ENCODE data around the gene CTU1.
"Not testable (repeated sequence)": the region's sequence is repeated elsewhere in the genome, so short reads cannot be mapped to it uniquely, and the experiment has no call there.

Gene CTU1

DNA sequence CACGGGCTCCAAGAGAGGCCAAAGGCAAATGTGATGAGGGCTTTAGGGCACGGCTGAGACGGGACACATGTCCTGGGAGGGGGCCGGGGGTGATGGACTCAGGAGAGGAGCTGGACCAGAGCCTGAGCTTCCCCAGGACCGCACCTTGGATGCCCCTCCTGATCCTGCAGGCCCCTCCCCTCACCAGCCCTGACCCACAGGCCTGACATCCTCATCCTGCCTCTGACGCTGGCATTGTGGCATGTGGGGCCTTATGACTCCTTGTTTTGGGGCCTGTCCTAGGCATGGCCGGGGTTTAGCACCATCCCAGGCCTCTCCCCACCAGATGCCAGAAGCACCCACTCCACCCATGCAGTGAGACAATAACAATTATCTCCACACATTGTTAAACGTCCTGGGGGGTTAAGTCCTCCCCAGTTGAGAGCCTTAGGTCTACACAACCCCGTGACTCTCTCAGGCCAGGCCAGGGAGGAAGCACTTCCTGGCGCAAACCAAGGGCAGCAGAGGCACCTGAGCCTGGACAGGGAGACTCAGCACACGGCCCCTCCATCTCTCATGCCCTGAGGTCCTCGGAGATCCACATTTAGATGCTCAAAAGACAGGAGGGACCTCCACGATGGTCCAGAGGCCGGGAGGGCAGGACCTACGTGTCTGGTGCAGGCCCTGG is 34.7 kb upstream of the CTU1 start:
- peak overlapping the region in 1 of 5 donors; percentile 13 for H3K4me3 ChIP-seq (ENCODE audit: low read depth in 1 of 5, low read length in 5 of 5)

DNA sequence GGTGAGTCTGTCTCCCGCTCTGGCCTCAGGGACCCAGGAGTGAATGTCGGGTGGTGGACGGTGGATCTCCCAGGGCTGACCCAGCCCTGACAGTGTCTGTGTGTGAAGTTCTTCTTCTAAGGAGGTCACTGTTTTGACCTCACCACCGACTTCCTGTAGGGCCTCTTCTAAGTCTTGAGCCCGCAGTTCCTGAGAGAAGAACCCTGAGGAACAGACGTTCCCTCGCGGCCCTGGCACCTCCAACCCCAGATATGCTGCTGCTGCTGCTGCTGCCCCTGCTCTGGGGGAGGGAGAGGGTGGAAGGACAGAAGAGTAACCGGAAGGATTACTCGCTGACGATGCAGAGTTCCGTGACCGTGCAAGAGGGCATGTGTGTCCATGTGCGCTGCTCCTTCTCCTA is 33.9 kb upstream of the CTU1 start, which contains the start of gene SIGLEC7:
TSS of gene SIGLEC7 (plus strand) at position 183 of the 400 bp plus-strand sequence. CDS start at position 252, 69 bp downstream.
- no peak within 1 kb of the TSS for H3K9ac ChIP-seq (ENCODE audit: low read length in 5 of 5)
- no peak within 1 kb of the TSS for H3K4me3 ChIP-seq (ENCODE audit: low read depth in 1 of 5, low read length in 5 of 5)
- H3K27ac ChIP-seq (ENCODE audit: low read depth, low read length) = no peak within 1 kb of the TSS
- H3K27me3 ChIP-seq (ENCODE audit: control insufficient read depth in 5 of 5, insufficient read depth in 4 of 5, low read length in 5 of 5) = peaks cover 0 to 21% (median 13%) of the 10 kb centered on the region in 5 donors
- no peaks in the 10 kb centered on the region for H3K9me3 ChIP-seq (ENCODE audit: control insufficient read depth in 5 of 5, low read length in 5 of 5)
- H3K4me1 ChIP-seq (ENCODE audit: control insufficient read depth in 5 of 5, insufficient read depth in 5 of 5, low read length in 5 of 5) = peaks cover 0 to 59% (median 26%) of the 10 kb centered on the region in 5 donors
- H3K36me3 ChIP-seq (ENCODE audit: control insufficient read depth in 5 of 5, insufficient read depth in 5 of 5, low read length in 5 of 5) = no peaks in the 10 kb centered on the region

More for the DNA sequence above, 34.7 kb upstream of the CTU1 start:
- not testable (repeated sequence) for H3K36me3 ChIP-seq (ENCODE audit: control insufficient read depth in 5 of 5, insufficient read depth in 5 of 5, low read length in 5 of 5); H3K9ac ChIP-seq (ENCODE audit: low read length in 5 of 5); H3K9me3 ChIP-seq (ENCODE audit: control insufficient read depth in 5 of 5, low read length in 5 of 5); H3K27ac ChIP-seq (ENCODE audit: low read depth, low read length)
- Histone ChIP-seq H3K4me1 (ENCODE audit: control insufficient read depth in 5 of 5, insufficient read depth in 5 of 5, low read length in 5 of 5) (peaks cover 2 to 59% (median 26%) of the 10 kb centered on the region in 5 donors), H3K27me3 (ENCODE audit: control insufficient read depth in 5 of 5, insufficient read depth in 4 of 5, low read length in 5 of 5) (peaks cover 0 to 21% (median 13%) of the 10 kb centered on the region in 5 donors)

DNA sequence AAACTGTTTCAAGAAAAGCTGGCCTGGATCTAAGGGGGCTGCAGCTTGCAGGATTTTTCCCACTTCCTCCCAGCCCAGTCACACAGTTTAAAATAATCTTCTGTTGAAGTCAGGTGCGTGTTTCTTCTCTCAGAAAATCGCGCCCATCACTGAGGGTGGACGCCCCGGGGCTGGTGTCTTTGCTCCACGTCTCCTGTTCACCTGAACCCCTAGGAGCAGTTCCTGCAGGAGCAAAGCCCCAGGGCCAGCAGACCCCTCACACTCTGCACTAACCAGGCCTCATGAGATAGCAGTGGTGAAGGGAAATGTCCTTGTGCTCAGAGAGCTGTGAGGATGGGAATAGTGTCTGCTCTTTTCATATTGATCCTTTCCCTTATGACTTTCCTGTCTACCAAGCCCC is 33.0 kb upstream of the CTU1 start:
- no peaks in the 10 kb centered on the region for H3K9me3 ChIP-seq (ENCODE audit: control insufficient read depth in 5 of 5, low read length in 5 of 5)
- H3K4me3 ChIP-seq (ENCODE audit: low read depth in 1 of 5, low read length in 5 of 5) = no peak overlapping the region
- H3K4me1 ChIP-seq (ENCODE audit: control insufficient read depth in 5 of 5, insufficient read depth in 5 of 5, low read length in 5 of 5) = peaks cover 0 to 62% (median 26%) of the 10 kb centered on the region in 5 donors
- H3K27me3 ChIP-seq (ENCODE audit: control insufficient read depth in 5 of 5, insufficient read depth in 4 of 5, low read length in 5 of 5) = peaks cover 0 to 21% (median 13%) of the 10 kb centered on the region in 5 donors
- no peak overlapping the region for H3K27ac ChIP-seq (ENCODE audit: low read depth, low read length)
- no peaks in the 10 kb centered on the region for H3K36me3 ChIP-seq (ENCODE audit: control insufficient read depth in 5 of 5, insufficient read depth in 5 of 5, low read length in 5 of 5)
- H3K9ac ChIP-seq (ENCODE audit: low read length in 5 of 5) = no peak overlapping the region

- Histone ChIP-seq H3K9me3 (ENCODE audit: control insufficient read depth in 5 of 5, low read length in 5 of 5) (no peaks in the 10 kb centered on the region), H3K27ac (ENCODE audit: low read depth, low read length) (no peak overlapping the region), H3K27me3 (ENCODE audit: control insufficient read depth in 5 of 5, insufficient read depth in 4 of 5, low read length in 5 of 5) (peaks cover 0 to 21% (median 13%) of the 10 kb centered on the region in 5 donors), H3K36me3 (ENCODE audit: control insufficient read depth in 5 of 5, insufficient read depth in 5 of 5, low read length in 5 of 5) (no peaks in the 10 kb centered on the region), H3K4me3 (ENCODE audit: low read depth in 1 of 5, low read length in 5 of 5) (no peak overlapping the region), H3K4me1 (ENCODE audit: control insufficient read depth in 5 of 5, insufficient read depth in 5 of 5, low read length in 5 of 5) (peaks cover 0 to 64% (median 26%) of the 10 kb centered on the region in 5 donors), H3K9ac (ENCODE audit: low read length in 5 of 5) (no peak overlapping the region)
These were observed 32.2 kb upstream of the CTU1 start for GRCh38 chr19:51140441-51140840.

- Histone ChIP-seq H3K9me3 (ENCODE audit: control insufficient read depth in 5 of 5, low read length in 5 of 5) (no peaks in the 10 kb centered on the region), H3K27me3 (ENCODE audit: control insufficient read depth in 5 of 5, insufficient read depth in 4 of 5, low read length in 5 of 5) (peaks cover 0 to 21% (median 13%) of the 10 kb centered on the region in 5 donors), H3K27ac (ENCODE audit: low read depth, low read length) (peak overlapping the region; percentile 23), H3K36me3 (ENCODE audit: control insufficient read depth in 5 of 5, insufficient read depth in 5 of 5, low read length in 5 of 5) (no peaks in the 10 kb centered on the region), H3K9ac (ENCODE audit: low read length in 5 of 5) (no peak overlapping the region), H3K4me1 (ENCODE audit: control insufficient read depth in 5 of 5, insufficient read depth in 5 of 5, low read length in 5 of 5) (peaks cover 0 to 60% (median 26%) of the 10 kb centered on the region in 5 donors), H3K4me3 (ENCODE audit: low read depth in 1 of 5, low read length in 5 of 5) (no peak overlapping the region)
These were observed 31.2 kb upstream of the CTU1 start for GRCh38 chr19:51139299-51140014.

DNA sequence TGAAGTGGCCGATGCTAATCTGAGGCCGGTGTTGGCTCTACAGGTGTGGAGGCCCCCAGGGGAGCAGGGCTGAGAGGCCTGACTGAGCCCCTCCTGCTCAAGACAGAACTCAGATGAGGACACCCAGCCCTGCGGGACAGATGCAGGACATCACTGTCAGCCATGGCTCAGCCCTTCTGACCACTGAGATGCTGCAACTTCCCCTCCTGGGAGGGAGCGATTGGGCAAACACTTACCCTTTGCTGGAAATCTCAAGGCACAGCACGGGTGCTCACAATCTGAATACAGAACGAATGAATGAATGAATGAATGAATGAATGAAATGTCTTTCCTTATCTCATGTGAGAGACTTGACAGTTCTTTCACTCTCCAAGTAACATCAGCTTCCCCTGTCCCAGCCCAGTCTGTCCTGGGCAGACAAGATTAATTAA is 30.4 kb upstream of the CTU1 start:
- no peak overlapping the region for H3K27ac ChIP-seq (ENCODE audit: low read depth, low read length)
- H3K4me1 ChIP-seq (ENCODE audit: control insufficient read depth in 5 of 5, insufficient read depth in 5 of 5, low read length in 5 of 5) = peaks cover 0 to 51% (median 26%) of the 10 kb centered on the region in 5 donors
- no peak overlapping the region for H3K9ac ChIP-seq (ENCODE audit: low read length in 5 of 5)
- H3K4me3 ChIP-seq (ENCODE audit: low read depth in 1 of 5, low read length in 5 of 5) = no peak overlapping the region
- no peaks in the 10 kb centered on the region for H3K36me3 ChIP-seq (ENCODE audit: control insufficient read depth in 5 of 5, insufficient read depth in 5 of 5, low read length in 5 of 5)
- H3K9me3 ChIP-seq (ENCODE audit: control insufficient read depth in 5 of 5, low read length in 5 of 5) = no peaks in the 10 kb centered on the region
- H3K27me3 ChIP-seq (ENCODE audit: control insufficient read depth in 5 of 5, insufficient read depth in 4 of 5, low read length in 5 of 5) = peaks cover 0 to 21% (median 13%) of the 10 kb centered on the region in 5 donors

DNA sequence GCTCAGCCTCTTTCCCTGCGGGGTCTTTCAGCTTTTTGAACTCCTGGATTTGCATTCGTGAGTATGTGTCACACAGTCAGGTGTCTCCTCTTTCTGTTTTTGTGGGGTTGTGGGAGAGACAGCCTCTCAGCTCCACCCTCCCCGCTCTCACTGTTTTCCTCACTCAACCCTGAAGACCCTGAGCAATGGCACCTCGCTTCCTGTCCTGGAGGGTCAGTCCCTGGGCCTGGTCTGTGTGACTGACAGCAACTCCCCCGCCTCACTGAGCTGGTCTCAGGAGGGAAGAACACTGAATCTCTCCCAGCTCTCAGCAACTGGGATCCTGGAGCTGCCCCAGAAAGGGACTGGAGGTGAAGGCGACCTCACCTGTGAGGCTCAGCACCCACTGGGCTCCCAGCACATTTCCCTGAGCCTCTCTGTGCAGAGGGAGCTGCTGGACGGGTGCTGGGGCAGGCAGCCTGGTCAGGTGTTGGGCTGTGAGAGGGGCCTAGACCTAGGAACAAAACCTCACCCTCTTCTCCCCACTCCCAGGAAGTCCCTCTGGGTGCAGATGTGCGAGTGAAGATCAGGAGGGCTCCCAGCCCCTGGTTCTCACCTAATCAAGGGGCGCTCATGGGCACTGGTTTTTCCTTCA is 29.7 kb upstream of the CTU1 start:
- Histone ChIP-seq H3K9me3 (ENCODE audit: control insufficient read depth in 5 of 5, low read length in 5 of 5) (no peaks in the 10 kb centered on the region), H3K4me3 (ENCODE audit: low read depth in 1 of 5, low read length in 5 of 5) (no peak overlapping the region), H3K36me3 (ENCODE audit: control insufficient read depth in 5 of 5, insufficient read depth in 5 of 5, low read length in 5 of 5) (no peaks in the 10 kb centered on the region), H3K4me1 (ENCODE audit: control insufficient read depth in 5 of 5, insufficient read depth in 5 of 5, low read length in 5 of 5) (peaks cover 0 to 47% (median 26%) of the 10 kb centered on the region in 5 donors), H3K27ac (ENCODE audit: low read depth, low read length) (peak overlapping the region; percentile 9), H3K27me3 (ENCODE audit: control insufficient read depth in 5 of 5, insufficient read depth in 4 of 5, low read length in 5 of 5) (peaks cover 0 to 21% (median 12%) of the 10 kb centered on the region in 5 donors), H3K9ac (ENCODE audit: low read length in 5 of 5) (peak overlapping the region in 1 of 5 donors; percentile 10)

- Histone ChIP-seq H3K9me3 (ENCODE audit: control insufficient read depth in 5 of 5, low read length in 5 of 5) (no peaks in the 10 kb centered on the region), H3K4me1 (ENCODE audit: control insufficient read depth in 5 of 5, insufficient read depth in 5 of 5, low read length in 5 of 5) (peaks cover 1 to 45% (median 29%) of the 10 kb centered on the region in 5 donors), H3K27ac (ENCODE audit: low read depth, low read length) (peak overlapping the region; percentile 9), H3K4me3 (ENCODE audit: low read depth in 1 of 5, low read length in 5 of 5) (no peak overlapping the region), H3K36me3 (ENCODE audit: control insufficient read depth in 5 of 5, insufficient read depth in 5 of 5, low read length in 5 of 5) (no peaks in the 10 kb centered on the region), H3K27me3 (ENCODE audit: control insufficient read depth in 5 of 5, insufficient read depth in 4 of 5, low read length in 5 of 5) (peaks cover 0 to 16% (median 8%) of the 10 kb centered on the region in 5 donors), H3K9ac (ENCODE audit: low read length in 5 of 5) (no peak overlapping the region)
These were observed 28.8 kb upstream of the CTU1 start for GRCh38 chr19:51136851-51137551.

- H3K36me3 ChIP-seq (ENCODE audit: control insufficient read depth in 5 of 5, insufficient read depth in 5 of 5, low read length in 5 of 5) = no peaks in the 10 kb centered on the region
- no peak overlapping the region for H3K4me3 ChIP-seq (ENCODE audit: low read depth in 1 of 5, low read length in 5 of 5)
- H3K27ac ChIP-seq (ENCODE audit: low read depth, low read length) = no peak overlapping the region
- H3K9ac ChIP-seq (ENCODE audit: low read length in 5 of 5) = no peak overlapping the region
- H3K9me3 ChIP-seq (ENCODE audit: control insufficient read depth in 5 of 5, low read length in 5 of 5) = no peaks in the 10 kb centered on the region
- H3K27me3 ChIP-seq (ENCODE audit: control insufficient read depth in 5 of 5, insufficient read depth in 4 of 5, low read length in 5 of 5) = peaks cover 0 to 10% (median 8%) of the 10 kb centered on the region in 5 donors
- peaks cover 2 to 44% (median 28%) of the 10 kb centered on the region in 5 donors for H3K4me1 ChIP-seq (ENCODE audit: control insufficient read depth in 5 of 5, insufficient read depth in 5 of 5, low read length in 5 of 5)
These were observed 28.0 kb upstream of the CTU1 start for GRCh38 chr19:51135986-51136762.
